Measurements from ENCODE around the gene RNF11.

- TF ChIP-seq CTCF (IDR thresholded peaks at IDR 0.05) (no peak), POLR2A (IDR thresholded peaks at IDR 0.05) (no peak)
Measured at GRCh38 chr1:51297401-51298321, 61.6 kb downstream of the RNF11 start.
